B cell (primary cell): ENCODE data around the gene NINJ2. TPM values are rescaled to one million over a fixed set of nuclear protein-coding genes. Genes with fewer than 3 reads are reported as not detected.

Experiments
- ATAC-seq: fragments of 200-7000 bp; cut with Tn5 transposase; one replicate; pipeline ENCODE4 v1.10.0; 2021; ENCODE audit warnings: low read depth, mild to moderate bottlenecking, moderate number of reproducible peaks, moderate library complexity
- CTCF ChIA-PET: fragments of 350-600 bp; sonication (Branson Sonifier 250); formaldehyde crosslinking; loops from one replicate; lab custom pipeline; 2021; ENCODE audit warnings: antibody characterized with exemption, inconsistent platforms; lab: Charles Lee
- POLR2A ChIA-PET: fragments of 350-600 bp; sonication (Branson Sonifier 250); formaldehyde crosslinking; loops from one replicate; lab custom pipeline; 2021; ENCODE audit warnings: antibody characterized with exemption; lab: Charles Lee
- DNase-seq: peaks from one replicate; pipeline ENCODE4 v3.0.0; 2013
- H2AFZ ChIP-seq: 2 replicates; pipeline ENCODE4 v1.6.1; 2012; ENCODE audit warnings: mild to moderate bottlenecking, low read depth, low read length; ENCODE audit not compliant: insufficient read depth, poor library complexity, severe bottlenecking
- H3K27ac ChIP-seq, 2 donors: 1 replicate in 1 of 2; 2 replicates in 1 of 2; pipeline ENCODE4 v1.5.1; 2012 to 2013; ENCODE audit warnings: low read length in 2 of 2, mild to moderate bottlenecking in 2 of 2, moderate library complexity in 1 of 2
- H3K27me3 ChIP-seq, 4 experiments: fragments of 200-600 bp in 1 of 4; sonication (generic) in 1 of 4; replicated peaks in 1 of 4; 1 replicate in 2 of 4; 2 replicates in 2 of 4; pipeline versions ENCODE4 v1.6.1 to v1.7.0; 2013 to 2016; ENCODE audit warnings: low read length in 3 of 4, mild to moderate bottlenecking in 2 of 4, mixed read lengths in 1 of 4, moderate library complexity in 1 of 4; ENCODE audit not compliant: insufficient read depth in 4 of 4, control insufficient read depth in 3 of 4; ENCODE audit errors: control extremely low read depth in 1 of 4
- H3K36me3 ChIP-seq, 2 experiments: replicated peaks in 1 of 2; 1 replicate in 1 of 2; 2 replicates in 1 of 2; pipeline versions ENCODE4 v1.6.1 to v1.7.1; 2013; ENCODE audit warnings: low read length in 1 of 2; ENCODE audit not compliant: insufficient read depth in 2 of 2, control insufficient read depth in 1 of 2; ENCODE audit errors: control extremely low read depth in 1 of 2, extremely low read depth in 1 of 2
- H3K4me1 ChIP-seq, 2 donors: fragments of 200-600 bp in 1 of 2; sonication (generic) in 1 of 2; 1 replicate in 1 of 2; 2 replicates in 1 of 2; pipeline versions ENCODE4 v1.5.1 to v1.6.1; 2013 to 2017; ENCODE audit warnings: low read length in 2 of 2; ENCODE audit not compliant: control insufficient read depth in 2 of 2, insufficient read depth in 2 of 2
- H3K4me2 ChIP-seq: replicated peaks from 2 replicates; pipeline ENCODE3; 2012; ENCODE audit warnings: mild to moderate bottlenecking, low read depth, low read length; ENCODE audit not compliant: poor library complexity, severe bottlenecking
- H3K4me3 ChIP-seq, 5 experiments: fragments of 200-600 bp in 1 of 5; sonication (generic) in 1 of 5; 1 replicate in 3 of 5; 2 replicates in 2 of 5; pipeline versions ENCODE4 v1.5.1 to v1.7.0; 2011 to 2016; ENCODE audit warnings: low read length in 4 of 5, mild to moderate bottlenecking in 4 of 5, low read depth in 2 of 5, control low read depth in 1 of 5, moderate library complexity in 1 of 5; ENCODE audit not compliant: insufficient read depth in 1 of 5; ENCODE audit errors: control extremely low read depth in 1 of 5, extremely low read depth in 1 of 5
- H3K79me2 ChIP-seq: fragments of 200-600 bp; sonication (generic); one replicate; pipeline ENCODE4 v1.6.0; 2016; ENCODE audit warnings: low read length; ENCODE audit not compliant: control insufficient read depth, insufficient read depth
- H3K9ac ChIP-seq: fragments of 200-600 bp; sonication (generic); 2 replicates; pipeline ENCODE4 v1.6.1; 2017; ENCODE audit warnings: mild to moderate bottlenecking, low read length, moderate library complexity
- H3K9me3 ChIP-seq, 3 donors: one replicate each; pipeline versions ENCODE4 v1.6.1 to v1.7.1; 2013; ENCODE audit warnings: low read length in 2 of 3; ENCODE audit not compliant: control insufficient read depth in 2 of 3, insufficient read depth in 1 of 3; ENCODE audit errors: control extremely low read depth in 1 of 3
- H4K20me1 ChIP-seq: 2 replicates; pipeline ENCODE4 v1.6.0; 2012; ENCODE audit warnings: mild to moderate bottlenecking, low read length; ENCODE audit not compliant: insufficient read depth, control insufficient read depth, poor library complexity, severe bottlenecking
- H3K27ac Mint-ChIP-seq: one replicate; pipeline ENCODE4 v1.8.0; 2021; ENCODE audit warnings: mixed read lengths
- H3K27me3 Mint-ChIP-seq: one replicate; pipeline ENCODE4 v1.8.0; 2021; ENCODE audit warnings: mixed read lengths
- H3K4me1 Mint-ChIP-seq: one replicate; pipeline ENCODE4 v1.8.0; 2021; ENCODE audit warnings: mixed read lengths
- H3K4me3 Mint-ChIP-seq: one replicate; pipeline ENCODE4 v1.8.0; 2021; ENCODE audit warnings: mixed read lengths
- H3K9me3 Mint-ChIP-seq: one replicate; pipeline ENCODE4 v1.8.0; 2022; ENCODE audit warnings: mixed read lengths; ENCODE audit not compliant: insufficient read depth
- CTCF ChIP-seq: fragments of 200-600 bp; IDR thresholded peaks from one replicate; pipeline ENCODE4 v1.8.0; 2022; ENCODE audit warnings: antibody characterized with exemption, mild to moderate bottlenecking
- EZH2 ChIP-seq: IDR thresholded peaks from 2 replicates; pipeline ENCODE4 v1.6.1; 2012; ENCODE audit warnings: borderline replicate concordance, low read depth, mild to moderate bottlenecking, moderate library complexity, low read length; ENCODE audit not compliant: insufficient read depth, poor library complexity, severe bottlenecking
- WGBS: methylation state at CpG from one replicate; pipeline ENCODE4 v1.1.5; 2013; ENCODE audit warnings: missing lambda C conversion rate; ENCODE audit not compliant: insufficient coverage; 5-methylcytosine and 5-hydroxymethylcytosine counted together
- intact Hi-C: fragments of 100-400 bp; cut with micrococcal nuclease; formaldehyde crosslinking; loops from one replicate; pipeline ENCODE4 v1.10.0; 2022
- polyA plus RNA-seq: library from polyadenylated mRNA; depleted of rRNA; stranded (reverse); fragments of >200 nt; gene quantifications from 2 replicates; pipeline ENCODE4 v1.2.3, GENCODE V29; 2012
- total RNA-seq, 2 donors: library from RNA; stranded (reverse); fragments of 120-200 nt in 1 of 2; gene quantifications; 1 replicate in 1 of 2; 2 replicates in 1 of 2; pipeline versions ENCODE4 v1.2.3 to v1.2.4, GENCODE V29; 2013 to 2022

Gene NINJ2
- total and polyA plus RNA-seq, 2 donors (not counting 1 experiment from before 2014, with no cell fraction given) = 2.9 to 10.2 TPM

GRCh38 chr12:611721-612120, 51.5 kb downstream of the NINJ2 start:
- H3K27me3 Mint-ChIP-seq = no peaks in the 10 kb centered on the region
- no peak overlapping the region for H3K27ac Mint-ChIP-seq
- H3K9me3 ChIP-seq = no peaks in the 10 kb centered on the region
- no peaks in the 10 kb centered on the region for H4K20me1 ChIP-seq
- H2AFZ ChIP-seq = no peak overlapping the region
- no peaks in the 10 kb centered on the region for H3K27me3 ChIP-seq
- POLR2A ChIA-PET = no interaction called here
- peaks cover 20 to 21% of the 10 kb centered on the region in 2 donors for H3K4me1 ChIP-seq
- no peak for DNase-seq
- no peaks in the 10 kb centered on the region for H3K36me3 ChIP-seq
- no peak for TF ChIP-seq CTCF
- no peak for TF ChIP-seq EZH2
- no peak overlapping the region for H3K4me2 ChIP-seq
- H3K27ac ChIP-seq = no peak overlapping the region
- intact Hi-C loops = loop anchor here (5.0 kb wide), 1 partner anchor 56 kb away; no protein-coding TSS in a partner anchor
- no peaks in the 10 kb centered on the region for H3K9me3 Mint-ChIP-seq
- no CpG with 5 or more reads among the region's 3 CpGs for WGBS
- no peak overlapping the region for H3K4me3 ChIP-seq
- CTCF ChIA-PET = interaction anchor here (1.2 to 3.1 kb wide), 2 partner anchors 203 to 205 kb away, joined by 3 to 22 read pairs; no protein-coding TSS in a partner anchor
- ATAC-seq = no peak
- H3K79me2 ChIP-seq = peaks cover 9% of the 10 kb centered on the region
- H3K9ac ChIP-seq = no peak overlapping the region
- no peak overlapping the region for H3K4me3 Mint-ChIP-seq
- peaks cover 24% of the 10 kb centered on the region for H3K4me1 Mint-ChIP-seq

GRCh38 chr12:608921-609320, 54.3 kb downstream of the NINJ2 start:
- intact Hi-C loops = no loop called here
- TF ChIP-seq CTCF (no peak), EZH2 (no peak)
- Mint-ChIP-seq H3K9me3 (no peaks in the 10 kb centered on the region), H3K27ac (no peak overlapping the region), H3K4me3 (no peak overlapping the region), H3K4me1 (peaks cover 17% of the 10 kb centered on the region), H3K27me3 (no peaks in the 10 kb centered on the region)
- DNase-seq (no peak), ATAC-seq (no peak)
- no peaks in the 10 kb centered on the region for H4K20me1 ChIP-seq
- H3K4me2 ChIP-seq = no peak overlapping the region
- H3K4me1 ChIP-seq = peaks cover 16 to 18% of the 10 kb centered on the region in 2 donors
- H3K4me3 ChIP-seq = no peak overlapping the region
- no peaks in the 10 kb centered on the region for H3K9me3 ChIP-seq
- H3K9ac ChIP-seq = no peak overlapping the region
- H3K36me3 ChIP-seq = no peaks in the 10 kb centered on the region
- H2AFZ ChIP-seq = no peak overlapping the region
- H3K27ac ChIP-seq = no peak overlapping the region
- H3K27me3 ChIP-seq = no peaks in the 10 kb centered on the region
- POLR2A ChIA-PET = no interaction called here
- CTCF ChIA-PET = interaction anchor here (0.5 to 1.5 kb wide), 3 partner anchors 33 to 209 kb away, joined by 3 to 4 read pairs (median 4); no protein-coding TSS in a partner anchor
- over 99% methylated on average over 54 of the region's 58 CpGs for WGBS
- H3K79me2 ChIP-seq = peaks cover 9% of the 10 kb centered on the region
